ENCODE data around the gene ZNF358. TPM values are rescaled to one million over a fixed set of nuclear protein-coding genes. Genes with fewer than 3 reads are reported as not detected.

ZNF358 gene
- total and polyA plus RNA-seq, 4 donors: 49.1 to 119 (median 56.5) TPM

DNA sequence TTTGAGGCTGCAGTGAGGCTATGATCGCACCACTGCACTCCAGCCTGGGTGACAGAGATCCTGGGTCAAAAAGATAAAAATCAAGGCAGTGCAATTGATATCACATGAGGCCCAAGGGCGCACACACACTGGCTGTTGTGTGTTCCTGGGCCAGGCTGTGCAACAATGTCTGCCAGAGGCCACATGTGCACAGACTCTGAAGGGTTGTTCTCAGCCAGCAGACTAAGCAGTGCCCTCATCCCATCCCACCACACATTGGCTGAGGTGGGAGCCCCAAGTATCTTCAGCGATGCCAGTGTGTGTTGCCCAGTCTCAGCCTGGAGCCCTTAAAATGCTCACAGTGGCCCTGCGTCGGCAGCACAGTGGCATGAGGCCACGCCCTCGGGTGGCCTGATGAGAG, 39.7 kb upstream of the ZNF358 start:
- Histone ChIP-seq H3K4me3 (ENCODE audit: low read length in 2 of 2) (no peak overlapping the region), H3K27me3 (ENCODE audit: control insufficient read depth in 1 of 2, insufficient read depth in 2 of 2, low read length in 1 of 2) (no peaks in the 10 kb centered on the region), H3K4me1 (ENCODE audit: control insufficient read depth in 1 of 2, insufficient read depth in 2 of 2, low read length in 2 of 2) (no peaks in the 10 kb centered on the region), H3K9me3 (ENCODE audit: control insufficient read depth, low read length) (no peaks in the 10 kb centered on the region), H3K27ac (ENCODE audit: low read depth in 1 of 2, low read length in 2 of 2) (no peak overlapping the region), H3K36me3 (ENCODE audit: control insufficient read depth in 1 of 2, insufficient read depth in 2 of 2, low read length in 1 of 2) (no peaks in the 10 kb centered on the region)
- ATAC-seq (ENCODE audit: low FRiP score) (no peak), DNase-seq (no peak)
- intact Hi-C loops (cut with DNase I): no loop called here
- 75 to 77% methylated on average over 7 of the region's 7 CpGs for whole genome bisulfite sequencing, 2 donors

GRCh38 chr19:7476777-7477494, 39.0 kb upstream of the ZNF358 start:
- H3K4me3 ChIP-seq (ENCODE audit: low read length in 2 of 2): no peak overlapping the region
- no peaks in the 10 kb centered on the region for H3K9me3 ChIP-seq (ENCODE audit: control insufficient read depth, low read length)
- no peak for ATAC-seq (ENCODE audit: low FRiP score)
- H3K36me3 ChIP-seq (ENCODE audit: control insufficient read depth in 1 of 2, insufficient read depth in 2 of 2, low read length in 1 of 2): no peaks in the 10 kb centered on the region
- H3K27ac ChIP-seq (ENCODE audit: low read depth in 1 of 2, low read length in 2 of 2): no peak overlapping the region
- no peaks in the 10 kb centered on the region for H3K4me1 ChIP-seq (ENCODE audit: control insufficient read depth in 1 of 2, insufficient read depth in 2 of 2, low read length in 2 of 2)
- DNase-seq: no peak
- intact Hi-C loops (cut with DNase I): no loop called here
- no peaks in the 10 kb centered on the region for H3K27me3 ChIP-seq (ENCODE audit: control insufficient read depth in 1 of 2, insufficient read depth in 2 of 2, low read length in 1 of 2)
- 82 to 83% methylated on average over 32 to 35 of the region's 35 CpGs for WGBS, 2 donors

DNA sequence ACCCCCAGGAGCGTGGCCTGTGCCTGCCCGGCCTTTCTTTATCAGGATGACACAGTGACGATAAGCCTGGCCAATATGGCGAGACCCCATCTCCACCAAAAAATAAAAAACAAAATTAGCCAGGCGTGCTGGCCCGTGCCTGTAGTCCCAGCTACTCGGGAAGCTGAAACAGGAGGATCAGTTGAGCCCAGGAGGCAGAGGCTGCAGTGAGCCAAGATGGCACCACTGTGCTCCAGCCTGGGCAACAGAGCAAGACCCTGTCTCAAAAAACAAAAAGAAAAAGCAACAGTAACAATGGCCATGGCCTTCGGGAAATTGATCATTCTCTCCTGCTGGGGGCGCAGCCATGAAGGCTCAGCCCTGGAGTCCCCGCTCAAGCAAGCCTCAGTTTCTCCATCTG, 38.1 kb upstream of the ZNF358 start:
- H3K36me3 ChIP-seq (ENCODE audit: control insufficient read depth in 1 of 2, insufficient read depth in 2 of 2, low read length in 1 of 2): no peaks in the 10 kb centered on the region
- ATAC-seq (ENCODE audit: low FRiP score): no peak

GRCh38 chr19:7478173-7478842, 37.6 kb upstream of the ZNF358 start:
- no peak overlapping the region for H3K4me3 ChIP-seq (ENCODE audit: low read length in 2 of 2)
- no peaks in the 10 kb centered on the region for H3K9me3 ChIP-seq (ENCODE audit: control insufficient read depth, low read length)
- intact Hi-C loops (cut with DNase I): no loop called here
- WGBS, 2 donors: 53 to 55% methylated on average over 26 of the region's 26 CpGs
- DNase-seq: no peak
- no peak overlapping the region for H3K27ac ChIP-seq (ENCODE audit: low read depth in 1 of 2, low read length in 2 of 2)
- no peaks in the 10 kb centered on the region for H3K27me3 ChIP-seq (ENCODE audit: control insufficient read depth in 1 of 2, insufficient read depth in 2 of 2, low read length in 1 of 2)
- ATAC-seq (ENCODE audit: low FRiP score): no peak
- H3K36me3 ChIP-seq (ENCODE audit: control insufficient read depth in 1 of 2, insufficient read depth in 2 of 2, low read length in 1 of 2): no peaks in the 10 kb centered on the region
- no peaks in the 10 kb centered on the region for H3K4me1 ChIP-seq (ENCODE audit: control insufficient read depth in 1 of 2, insufficient read depth in 2 of 2, low read length in 2 of 2)

More for the DNA sequence above, 38.1 kb upstream of the ZNF358 start:
- Histone ChIP-seq H3K27ac (ENCODE audit: low read depth in 1 of 2, low read length in 2 of 2) (no peak overlapping the region), H3K4me1 (ENCODE audit: control insufficient read depth in 1 of 2, insufficient read depth in 2 of 2, low read length in 2 of 2) (no peaks in the 10 kb centered on the region), H3K27me3 (ENCODE audit: control insufficient read depth in 1 of 2, insufficient read depth in 2 of 2, low read length in 1 of 2) (no peaks in the 10 kb centered on the region), H3K4me3 (ENCODE audit: low read length in 2 of 2) (no peak overlapping the region), H3K9me3 (ENCODE audit: control insufficient read depth, low read length) (no peaks in the 10 kb centered on the region)
- no peak for DNase-seq
- WGBS, 2 donors: 85 to 86% methylated on average over 10 of the region's 10 CpGs
- intact Hi-C loops (cut with DNase I): no loop called here

DNA sequence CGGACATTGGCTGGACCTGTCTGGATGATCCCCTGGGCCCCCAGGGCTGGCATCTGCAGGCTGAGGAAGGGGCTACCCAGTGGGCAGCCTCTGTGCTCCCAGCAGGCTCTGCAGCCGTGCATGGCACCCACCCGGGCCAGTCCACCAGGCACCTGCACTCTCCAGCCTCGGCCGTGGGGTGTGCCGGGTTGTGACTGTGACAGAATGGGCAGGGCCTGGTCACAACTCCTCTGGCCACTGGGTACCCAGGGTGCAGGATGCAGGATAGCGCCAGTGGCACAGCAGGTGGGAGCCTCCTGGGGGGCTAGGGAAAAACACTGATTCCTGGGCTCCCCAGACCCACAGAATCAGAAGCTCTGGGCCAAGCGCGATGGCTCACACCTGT, 37.1 kb upstream of the ZNF358 start:
- no peaks in the 10 kb centered on the region for H3K9me3 ChIP-seq (ENCODE audit: control insufficient read depth, low read length)
- no peaks in the 10 kb centered on the region for H3K36me3 ChIP-seq (ENCODE audit: control insufficient read depth in 1 of 2, insufficient read depth in 2 of 2, low read length in 1 of 2)
- intact Hi-C loops (cut with DNase I): no loop called here
- WGBS, 2 donors: 76 to 77% methylated on average over 9 of the region's 9 CpGs
- no peaks in the 10 kb centered on the region for H3K27me3 ChIP-seq (ENCODE audit: control insufficient read depth in 1 of 2, insufficient read depth in 2 of 2, low read length in 1 of 2)
- no peak for DNase-seq
- ATAC-seq (ENCODE audit: low FRiP score): no peak
- no peak overlapping the region for H3K27ac ChIP-seq (ENCODE audit: low read depth in 1 of 2, low read length in 2 of 2)
- no peak overlapping the region for H3K4me3 ChIP-seq (ENCODE audit: low read length in 2 of 2)
- no peaks in the 10 kb centered on the region for H3K4me1 ChIP-seq (ENCODE audit: control insufficient read depth in 1 of 2, insufficient read depth in 2 of 2, low read length in 2 of 2)

- Histone ChIP-seq H3K9me3 (ENCODE audit: control insufficient read depth, low read length) (no peaks in the 10 kb centered on the region), H3K27ac (ENCODE audit: low read depth in 1 of 2, low read length in 2 of 2) (no peak overlapping the region), H3K4me1 (ENCODE audit: control insufficient read depth in 1 of 2, insufficient read depth in 2 of 2, low read length in 2 of 2) (no peaks in the 10 kb centered on the region), H3K4me3 (ENCODE audit: low read length in 2 of 2) (no peak overlapping the region), H3K36me3 (ENCODE audit: control insufficient read depth in 1 of 2, insufficient read depth in 2 of 2, low read length in 1 of 2) (no peaks in the 10 kb centered on the region), H3K27me3 (ENCODE audit: control insufficient read depth in 1 of 2, insufficient read depth in 2 of 2, low read length in 1 of 2) (no peaks in the 10 kb centered on the region)
- WGBS, 2 donors: 77 to 78% methylated on average over 11 of the region's 11 CpGs
- DNase-seq: no peak
- intact Hi-C loops (cut with DNase I): no loop called here
- no peak for ATAC-seq (ENCODE audit: low FRiP score)
Measured at GRCh38 chr19:7480222-7480969, 35.5 kb upstream of the ZNF358 start.

DNA sequence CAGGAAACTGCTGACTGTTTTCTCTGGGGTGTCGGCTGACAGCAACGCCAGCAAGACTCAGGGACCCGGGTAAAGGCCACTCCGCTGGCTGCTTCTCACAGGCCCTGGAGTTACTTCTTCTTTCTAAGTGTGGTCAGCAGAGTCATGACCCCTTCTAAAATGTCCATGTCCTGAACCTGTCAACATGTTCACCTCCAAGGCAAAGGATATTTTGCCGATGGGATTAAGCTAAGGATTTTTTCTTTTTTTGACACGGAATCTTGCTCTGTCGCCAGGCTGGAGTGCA, 35.0 kb upstream of the ZNF358 start:
- ATAC-seq (ENCODE audit: low FRiP score): no peak
- DNase-seq: peak in 1 of 2 donors; percentile 83
- Histone ChIP-seq H3K9me3 (ENCODE audit: control insufficient read depth, low read length) (no peaks in the 10 kb centered on the region), H3K4me1 (ENCODE audit: control insufficient read depth in 1 of 2, insufficient read depth in 2 of 2, low read length in 2 of 2) (no peaks in the 10 kb centered on the region), H3K27me3 (ENCODE audit: control insufficient read depth in 1 of 2, insufficient read depth in 2 of 2, low read length in 1 of 2) (no peaks in the 10 kb centered on the region), H3K4me3 (ENCODE audit: low read length in 2 of 2) (no peak overlapping the region), H3K27ac (ENCODE audit: low read depth in 1 of 2, low read length in 2 of 2) (no peak overlapping the region), H3K36me3 (ENCODE audit: control insufficient read depth in 1 of 2, insufficient read depth in 2 of 2, low read length in 1 of 2) (no peaks in the 10 kb centered on the region)
- 84% methylated on average over 7 of the region's 7 CpGs for WGBS, 2 donors
- intact Hi-C loops (cut with DNase I): no loop called here

DNA sequence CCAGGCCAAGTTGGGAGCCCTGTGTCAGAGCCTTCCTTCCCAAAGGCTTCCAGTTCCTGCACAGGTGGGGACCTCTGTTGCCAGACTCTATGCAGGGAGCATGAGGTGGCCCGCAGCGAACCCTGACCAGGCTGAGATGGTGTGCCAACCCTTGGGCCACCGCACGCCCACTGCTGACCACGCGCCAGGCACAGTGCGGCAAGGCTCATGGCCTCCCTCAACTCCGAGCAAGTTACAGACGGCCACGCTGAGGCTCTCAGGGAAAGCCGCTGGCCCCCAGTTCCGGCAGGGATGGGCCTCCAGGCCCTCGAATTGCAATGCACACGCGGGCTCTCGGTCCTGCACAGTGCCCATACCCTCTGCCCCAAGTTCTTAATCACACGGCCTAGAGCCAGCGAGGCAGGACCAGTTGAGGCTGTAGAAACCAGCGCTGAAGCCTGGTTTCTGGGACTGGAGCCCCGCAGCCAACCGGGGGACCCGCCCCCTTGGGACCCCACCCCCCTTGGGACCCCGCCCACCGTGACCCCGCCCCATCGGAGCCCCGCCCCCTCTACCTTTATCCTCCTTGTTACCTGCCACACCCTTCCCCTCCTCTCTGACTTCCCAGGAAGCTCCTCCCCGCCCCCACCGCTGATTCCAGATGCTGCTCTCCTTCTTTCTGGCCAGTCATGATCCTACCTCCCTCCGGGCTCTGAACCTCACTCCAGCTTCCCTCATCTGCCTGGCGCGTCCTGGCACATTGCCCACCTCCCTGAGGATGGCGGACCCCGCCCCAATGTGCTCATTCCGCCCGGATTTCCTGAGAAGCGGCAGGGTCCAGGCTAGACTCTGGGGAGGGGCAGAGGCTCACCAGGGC, 33.1 kb upstream of the ZNF358 start:
- 32 to 34% methylated on average over 27 to 37 of the region's 37 CpGs for WGBS, 2 donors
- intact Hi-C loops (cut with DNase I): no loop called here
- Histone ChIP-seq H3K4me3 (ENCODE audit: low read length in 2 of 2) (no peak overlapping the region), H3K36me3 (ENCODE audit: control insufficient read depth in 1 of 2, insufficient read depth in 2 of 2, low read length in 1 of 2) (no peaks in the 10 kb centered on the region), H3K27me3 (ENCODE audit: control insufficient read depth in 1 of 2, insufficient read depth in 2 of 2, low read length in 1 of 2) (no peaks in the 10 kb centered on the region), H3K9me3 (ENCODE audit: control insufficient read depth, low read length) (no peaks in the 10 kb centered on the region), H3K4me1 (ENCODE audit: control insufficient read depth in 1 of 2, insufficient read depth in 2 of 2, low read length in 2 of 2) (no peaks in the 10 kb centered on the region), H3K27ac (ENCODE audit: low read depth in 1 of 2, low read length in 2 of 2) (no peak overlapping the region)
- DNase-seq (peak in 1 of 2 donors; percentile 70), ATAC-seq (ENCODE audit: low FRiP score) (no peak)

All from aorta (tissue), 5 donors.